ENCODE results near the gene UBA1.

UBA1 gene

DNA sequence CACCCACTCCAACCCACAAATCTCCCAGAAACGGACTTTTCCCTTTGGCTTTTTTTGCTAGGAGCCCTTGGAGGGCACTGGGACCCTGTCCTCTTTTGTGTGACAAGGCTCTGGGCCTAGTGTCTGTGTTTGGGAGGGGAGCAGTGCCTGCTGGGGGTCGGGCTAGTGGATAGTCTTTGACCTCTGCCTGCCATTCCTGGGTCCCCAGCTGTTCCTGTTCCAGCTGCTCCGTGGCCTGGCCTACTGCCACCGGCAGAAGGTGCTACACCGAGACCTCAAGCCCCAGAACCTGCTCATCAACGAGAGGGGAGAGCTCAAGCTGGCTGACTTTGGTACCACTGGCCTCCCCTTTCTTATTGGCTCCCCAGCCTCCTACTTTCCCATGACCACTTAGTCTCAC is 32.4 kb downstream of the UBA1 start:
- TF ChIP-seq, protein P1, sequence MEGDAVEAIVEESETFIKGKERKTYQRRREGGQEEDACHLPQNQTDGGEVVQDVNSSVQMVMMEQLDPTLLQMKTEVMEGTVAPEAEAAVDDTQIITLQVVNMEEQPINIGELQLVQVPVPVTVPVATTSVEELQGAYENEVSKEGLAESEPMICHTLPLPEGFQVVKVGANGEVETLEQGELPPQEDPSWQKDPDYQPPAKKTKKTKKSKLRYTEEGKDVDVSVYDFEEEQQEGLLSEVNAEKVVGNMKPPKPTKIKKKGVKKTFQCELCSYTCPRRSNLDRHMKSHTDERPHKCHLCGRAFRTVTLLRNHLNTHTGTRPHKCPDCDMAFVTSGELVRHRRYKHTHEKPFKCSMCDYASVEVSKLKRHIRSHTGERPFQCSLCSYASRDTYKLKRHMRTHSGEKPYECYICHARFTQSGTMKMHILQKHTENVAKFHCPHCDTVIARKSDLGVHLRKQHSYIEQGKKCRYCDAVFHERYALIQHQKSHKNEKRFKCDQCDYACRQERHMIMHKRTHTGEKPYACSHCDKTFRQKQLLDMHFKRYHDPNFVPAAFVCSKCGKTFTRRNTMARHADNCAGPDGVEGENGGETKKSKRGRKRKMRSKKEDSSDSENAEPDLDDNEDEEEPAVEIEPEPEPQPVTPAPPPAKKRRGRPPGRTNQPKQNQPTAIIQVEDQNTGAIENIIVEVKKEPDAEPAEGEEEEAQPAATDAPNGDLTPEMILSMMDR (IDR thresholded peaks at IDR 0.05; ENCODE audit: low read depth, low read length), result no peak
- no peak for DNase-seq (ENCODE audit: extremely low read depth, low read depth)

DNA sequence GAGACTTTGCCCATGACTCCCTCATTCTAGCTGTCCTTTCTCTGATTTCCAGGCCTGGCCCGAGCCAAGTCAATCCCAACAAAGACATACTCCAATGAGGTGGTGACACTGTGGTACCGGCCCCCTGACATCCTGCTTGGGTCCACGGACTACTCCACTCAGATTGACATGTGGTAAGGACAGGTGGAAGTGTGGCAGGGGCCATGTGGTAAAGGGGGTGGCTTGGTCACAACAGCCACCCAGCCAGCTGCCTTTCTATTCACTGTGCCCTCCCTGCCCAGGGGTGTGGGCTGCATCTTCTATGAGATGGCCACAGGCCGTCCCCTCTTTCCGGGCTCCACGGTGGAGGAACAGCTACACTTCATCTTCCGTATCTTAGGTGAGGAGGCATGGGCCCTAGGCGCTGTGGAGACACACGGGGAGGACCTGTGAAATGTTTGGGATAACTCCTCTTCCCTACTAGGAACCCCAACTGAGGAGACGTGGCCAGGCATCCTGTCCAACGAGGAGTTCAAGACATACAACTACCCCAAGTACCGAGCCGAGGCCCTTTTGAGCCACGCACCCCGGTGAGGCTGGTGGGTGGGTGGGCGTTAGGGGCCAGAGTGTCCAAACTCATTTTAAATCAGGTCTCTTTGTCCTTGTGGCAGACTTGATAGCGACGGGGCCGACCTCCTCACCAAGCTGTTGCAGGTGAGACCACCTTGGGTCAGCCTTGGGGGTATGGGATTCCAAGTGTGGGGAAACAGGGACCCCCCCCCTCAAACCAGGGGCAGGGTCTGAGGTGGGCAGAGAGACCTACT is 33.1 kb downstream of the UBA1 start:
- TF ChIP-seq, protein P1 (IDR thresholded peaks at IDR 0.05; ENCODE audit: low read depth, low read length), result no peak

DNA sequence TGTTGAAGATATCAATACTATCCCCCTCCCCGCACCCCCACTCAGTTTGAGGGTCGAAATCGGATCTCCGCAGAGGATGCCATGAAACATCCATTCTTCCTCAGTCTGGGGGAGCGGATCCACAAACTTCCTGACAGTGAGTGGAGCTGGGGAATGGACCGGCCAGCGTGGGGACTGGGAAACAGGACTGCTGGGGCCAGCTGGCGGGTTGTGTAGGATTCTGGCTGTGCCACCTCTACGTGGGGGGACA is 33.6 kb downstream of the UBA1 start:
- TF ChIP-seq, protein P1 (IDR thresholded peaks at IDR 0.05; ENCODE audit: low read depth, low read length), result no peak
- no peak for DNase-seq (ENCODE audit: extremely low read depth, low read depth)

More for the DNA sequence above, 33.1 kb downstream of the UBA1 start:
- no peak for DNase-seq (ENCODE audit: extremely low read depth, low read depth)

DNA sequence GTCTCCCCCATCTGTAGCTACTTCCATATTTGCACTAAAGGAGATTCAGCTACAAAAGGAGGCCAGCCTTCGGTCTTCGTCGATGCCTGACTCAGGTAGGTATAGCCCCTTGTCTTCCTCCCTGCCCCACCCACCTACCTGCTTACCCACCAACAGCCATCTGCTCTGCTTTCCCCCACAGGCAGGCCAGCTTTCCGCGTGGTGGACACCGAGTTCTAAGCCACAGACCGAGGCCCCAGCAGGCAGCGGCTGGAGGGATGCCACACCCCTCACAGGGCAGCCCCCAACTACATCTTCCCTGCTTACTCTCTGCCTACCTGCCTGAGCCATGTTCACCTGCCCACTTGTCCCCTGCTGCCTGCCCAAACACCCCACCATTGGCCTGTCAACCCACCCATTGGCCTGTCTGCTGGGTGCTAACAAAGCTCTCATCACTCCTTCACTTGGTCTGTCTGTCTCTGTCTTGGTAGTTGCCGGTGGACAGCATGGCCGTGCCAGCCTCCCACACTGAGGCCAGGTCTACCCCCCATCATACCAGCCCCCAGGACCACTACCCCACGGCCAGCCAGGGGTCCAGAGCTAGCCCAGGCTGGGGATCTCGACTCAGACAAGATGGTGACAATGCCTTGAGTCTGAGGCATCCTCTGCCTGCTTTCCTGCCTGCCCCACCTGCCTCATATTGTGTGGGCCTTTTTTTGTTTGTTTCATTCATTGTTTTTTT is 35.1 kb downstream of the UBA1 start:
- TF ChIP-seq, protein P1 (IDR thresholded peaks at IDR 0.05; ENCODE audit: low read depth, low read length), result no peak

DNA sequence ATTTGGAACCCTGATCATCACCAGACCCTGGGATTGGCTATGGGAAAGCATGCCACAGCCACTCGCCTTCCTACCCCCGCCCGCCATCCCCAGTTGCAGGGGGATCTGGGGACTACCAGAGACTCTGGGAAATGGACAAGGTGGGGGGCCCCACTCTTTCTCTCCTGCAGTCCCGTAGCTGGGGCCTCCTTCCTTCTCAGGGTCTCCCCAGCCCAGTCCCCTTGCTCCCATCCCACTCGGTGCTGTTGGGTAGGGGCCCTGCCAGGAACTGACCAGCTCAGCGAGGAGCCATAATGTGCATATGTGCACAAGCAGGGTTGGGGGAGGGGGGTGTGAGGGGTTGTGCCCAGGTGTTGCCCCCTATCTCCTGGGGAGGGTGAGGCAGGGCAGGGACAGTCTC is 35.8 kb downstream of the UBA1 start:
- no peak for DNase-seq (ENCODE audit: extremely low read depth, low read depth)
- TF ChIP-seq, protein P1 (IDR thresholded peaks at IDR 0.05; ENCODE audit: low read depth, low read length), result no peak

More for the DNA sequence above, 35.1 kb downstream of the UBA1 start:
- no peak for DNase-seq (ENCODE audit: extremely low read depth, low read depth)

DNA sequence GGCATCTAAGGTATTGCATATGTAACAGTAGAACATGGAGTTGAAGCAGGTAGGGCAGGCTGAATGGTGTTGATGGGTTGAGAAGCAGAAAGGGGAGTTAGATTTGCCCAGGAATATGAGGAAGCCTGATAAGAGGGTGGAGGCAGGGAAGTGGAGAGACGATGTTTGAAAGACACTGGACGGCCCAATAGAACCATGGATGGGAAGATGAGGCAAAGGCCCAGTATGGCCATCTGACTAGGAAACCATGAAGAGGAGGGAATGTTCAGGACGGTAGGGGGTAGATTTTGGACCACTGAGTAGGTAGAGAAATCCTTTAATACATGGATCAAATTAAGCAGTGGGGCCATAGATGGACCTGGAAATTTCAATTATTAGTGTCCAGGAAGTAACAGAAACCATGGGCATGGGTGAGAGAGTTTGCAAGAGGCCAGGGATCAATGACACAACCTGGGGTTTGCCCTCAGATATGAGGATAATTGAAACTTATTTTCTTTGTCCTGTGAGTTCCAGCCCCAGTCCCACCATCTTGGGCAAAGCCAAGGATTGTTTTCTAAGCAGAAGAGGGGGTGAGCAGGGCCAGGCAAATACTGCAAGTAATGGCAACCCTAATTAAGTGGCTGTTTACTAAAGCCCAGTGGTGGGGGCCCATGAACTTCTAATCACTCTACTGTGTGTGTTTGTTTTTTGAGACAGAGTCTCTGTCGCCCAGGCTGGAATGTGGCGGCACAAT is 36.7 kb downstream of the UBA1 start:
- TF ChIP-seq, protein P1 (IDR thresholded peaks at IDR 0.05; ENCODE audit: low read depth, low read length), result no peak
- no peak for DNase-seq (ENCODE audit: extremely low read depth, low read depth)

DNA sequence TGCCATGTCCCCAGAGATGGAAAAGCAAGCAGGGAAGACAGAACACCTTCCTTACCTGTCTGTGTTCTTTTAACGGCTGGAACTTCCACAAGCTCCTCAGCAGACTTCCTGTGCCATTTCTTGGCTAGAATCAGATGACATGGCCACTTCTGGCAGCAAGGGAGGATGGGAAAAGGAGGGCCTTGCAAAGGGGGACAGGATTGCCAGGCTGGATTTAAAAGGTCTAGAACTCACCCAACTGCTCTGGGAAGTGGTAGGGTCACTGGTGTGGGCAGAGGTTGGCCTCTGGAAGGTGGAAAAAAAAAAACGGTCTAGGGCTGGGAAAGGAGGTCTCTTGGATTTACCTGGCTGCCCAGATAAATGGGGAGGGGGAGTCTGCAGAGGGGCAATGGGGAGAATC is 37.5 kb downstream of the UBA1 start:
- DNase-seq (ENCODE audit: extremely low read depth, low read depth), result no peak
- TF ChIP-seq, protein P1 (IDR thresholded peaks at IDR 0.05; ENCODE audit: low read depth, low read length), result no peak

Measured in AG09319 (cell line).